Astrocyte (in vitro differentiated cells and primary cell): ENCODE results near the gene USP48.

Source experiments
- EZH2 ChIP-seq: IDR thresholded peaks from 2 replicates; pipeline ENCODE4 v1.6.1; 2012; ENCODE audit warnings: mild to moderate bottlenecking, low read length, inconsistent platforms; ENCODE audit not compliant: insufficient read depth
- TF ChIP-seq, protein P1 (sequence below): IDR thresholded peaks from 2 replicates; pipeline ENCODE4 v1.5.1; 2011; ENCODE audit warnings: low read depth, mild to moderate bottlenecking, inconsistent platforms, low read length, moderate library complexity; ENCODE audit not compliant: insufficient read depth

DNA sequence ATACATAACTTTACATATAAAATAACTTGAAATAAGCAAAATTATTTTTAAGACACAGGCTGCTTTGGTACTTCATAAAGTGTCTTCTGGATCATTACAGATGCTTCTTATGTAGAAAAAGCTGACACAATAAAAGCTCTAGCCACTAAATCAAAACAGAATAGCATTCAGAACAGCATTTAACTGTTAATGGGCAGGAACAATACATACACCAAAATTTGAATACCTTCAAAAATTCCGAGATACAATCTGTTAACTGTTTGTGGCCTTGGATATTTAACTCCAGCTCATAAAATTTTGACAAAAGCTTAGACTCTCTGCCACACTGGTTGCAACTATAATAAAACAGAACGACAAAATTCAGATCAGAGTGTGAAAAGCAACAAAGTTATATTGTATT, 31.7 kb downstream of the USP48 start:
- TF ChIP-seq, protein P1, sequence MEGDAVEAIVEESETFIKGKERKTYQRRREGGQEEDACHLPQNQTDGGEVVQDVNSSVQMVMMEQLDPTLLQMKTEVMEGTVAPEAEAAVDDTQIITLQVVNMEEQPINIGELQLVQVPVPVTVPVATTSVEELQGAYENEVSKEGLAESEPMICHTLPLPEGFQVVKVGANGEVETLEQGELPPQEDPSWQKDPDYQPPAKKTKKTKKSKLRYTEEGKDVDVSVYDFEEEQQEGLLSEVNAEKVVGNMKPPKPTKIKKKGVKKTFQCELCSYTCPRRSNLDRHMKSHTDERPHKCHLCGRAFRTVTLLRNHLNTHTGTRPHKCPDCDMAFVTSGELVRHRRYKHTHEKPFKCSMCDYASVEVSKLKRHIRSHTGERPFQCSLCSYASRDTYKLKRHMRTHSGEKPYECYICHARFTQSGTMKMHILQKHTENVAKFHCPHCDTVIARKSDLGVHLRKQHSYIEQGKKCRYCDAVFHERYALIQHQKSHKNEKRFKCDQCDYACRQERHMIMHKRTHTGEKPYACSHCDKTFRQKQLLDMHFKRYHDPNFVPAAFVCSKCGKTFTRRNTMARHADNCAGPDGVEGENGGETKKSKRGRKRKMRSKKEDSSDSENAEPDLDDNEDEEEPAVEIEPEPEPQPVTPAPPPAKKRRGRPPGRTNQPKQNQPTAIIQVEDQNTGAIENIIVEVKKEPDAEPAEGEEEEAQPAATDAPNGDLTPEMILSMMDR: no peak
- no peak for TF ChIP-seq EZH2
